Daoy (cell line): ENCODE data around the gene KCNAB2. TPM values are rescaled to one million over a fixed set of nuclear protein-coding genes. Genes with fewer than 3 reads are reported as not detected.
A peak's percentile ranks its signal among the peaks of the same experiment; 100 is the strongest.
"Not testable (repeated sequence)": the region's sequence is repeated elsewhere in the genome, so short reads cannot be mapped to it uniquely, and the experiment has no call there.

Experiments used
- DNase-seq: peaks from one replicate; pipeline ENCODE4 v3.0.0-alpha.2; 2015; ENCODE audit warnings: low read depth
- total RNA-seq: library from RNA; depleted of rRNA; stranded (reverse); fragments of >200 nt; shearing (Covaris generic); gene quantifications from 2 replicates; pipeline ENCODE4 v1.2.3, GENCODE V29; 2014

Gene KCNAB2
- total RNA-seq, 1 experiment from 2014 or later, result 8.3 TPM

- no peak for DNase-seq
Observed at GRCh38 chr1:6054596-6054995, 8.9 kb downstream of the KCNAB2 start.

DNA sequence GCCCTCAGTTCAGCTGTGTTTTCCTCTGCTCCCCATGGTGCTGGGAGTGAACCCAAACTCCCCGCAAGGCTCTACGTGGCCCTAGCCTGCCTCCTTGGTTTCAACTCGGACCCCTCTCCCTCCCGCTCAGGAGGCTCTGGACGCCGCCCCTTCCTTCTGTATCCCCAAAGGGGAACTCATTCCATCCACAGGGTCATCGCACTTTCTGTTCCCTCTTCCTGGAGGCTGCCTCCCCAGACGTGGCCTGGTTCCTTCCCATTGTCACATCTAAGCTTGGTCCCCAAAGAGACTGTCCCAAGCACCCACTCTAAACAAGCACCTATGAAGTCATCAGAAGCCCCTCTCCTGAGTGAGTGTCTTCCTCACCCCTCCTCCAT is 10.9 kb downstream of the KCNAB2 start:
- DNase-seq, result no peak

DNA sequence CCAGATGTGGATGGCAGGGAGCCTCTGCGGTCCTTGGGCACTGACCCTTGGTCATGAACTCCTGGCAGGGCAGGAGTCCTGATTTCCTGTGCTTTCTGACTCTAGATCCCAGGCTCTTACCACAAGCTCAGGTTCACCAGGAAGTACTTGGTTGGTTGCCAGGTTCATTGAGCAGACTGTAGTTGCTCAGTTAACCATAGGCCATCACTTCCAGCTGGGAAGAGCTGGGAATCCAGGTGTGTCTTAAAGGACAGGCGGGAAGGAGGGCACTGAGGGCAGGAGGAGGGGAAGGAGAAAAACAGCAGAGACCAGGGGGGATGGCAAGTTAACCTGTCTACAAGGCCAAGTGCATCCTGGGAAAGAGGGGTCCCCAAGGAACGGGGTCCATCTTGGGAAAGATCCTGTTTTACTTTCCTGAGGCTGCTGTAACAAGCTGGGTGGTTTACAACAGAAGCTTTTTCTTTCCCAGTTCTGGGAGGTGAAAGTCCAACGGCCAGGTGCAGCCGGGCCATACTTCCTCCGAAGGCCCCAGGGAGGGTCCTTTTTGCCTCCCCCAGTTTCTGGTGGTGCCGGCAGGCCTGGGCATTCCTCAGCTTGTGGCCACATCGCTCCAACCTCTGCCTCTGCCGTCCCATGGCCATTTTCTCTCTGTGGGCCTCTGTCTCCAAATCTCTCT is 11.6 kb downstream of the KCNAB2 start:
- no peak for DNase-seq

- peak; percentile 59 for DNase-seq
Observed at GRCh38 chr1:6059866-6060265, 14.2 kb downstream of the KCNAB2 start.

DNA sequence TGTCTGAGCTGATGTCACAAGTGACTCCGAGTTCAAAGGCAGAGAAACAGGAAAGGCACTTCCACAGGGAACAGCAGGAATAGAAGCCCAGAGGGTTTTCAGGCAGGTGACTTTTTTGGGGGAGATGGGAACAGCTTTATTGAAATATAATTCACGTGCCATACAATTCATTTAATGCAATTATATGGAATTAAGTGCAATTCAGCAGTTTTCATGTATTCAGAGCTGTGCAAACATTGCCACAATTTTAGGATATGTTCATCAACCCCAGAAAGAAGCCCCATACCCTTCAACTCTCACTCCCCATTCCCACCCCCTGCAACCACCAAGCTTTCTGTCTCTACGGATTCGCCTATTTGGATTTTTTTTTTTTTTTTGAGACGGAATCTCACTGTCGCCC is 17.0 kb downstream of the KCNAB2 start:
- DNase-seq, result no peak

- not testable (repeated sequence) for DNase-seq
Observed at GRCh38 chr1:6063532-6064053, 17.9 kb downstream of the KCNAB2 start.

DNA sequence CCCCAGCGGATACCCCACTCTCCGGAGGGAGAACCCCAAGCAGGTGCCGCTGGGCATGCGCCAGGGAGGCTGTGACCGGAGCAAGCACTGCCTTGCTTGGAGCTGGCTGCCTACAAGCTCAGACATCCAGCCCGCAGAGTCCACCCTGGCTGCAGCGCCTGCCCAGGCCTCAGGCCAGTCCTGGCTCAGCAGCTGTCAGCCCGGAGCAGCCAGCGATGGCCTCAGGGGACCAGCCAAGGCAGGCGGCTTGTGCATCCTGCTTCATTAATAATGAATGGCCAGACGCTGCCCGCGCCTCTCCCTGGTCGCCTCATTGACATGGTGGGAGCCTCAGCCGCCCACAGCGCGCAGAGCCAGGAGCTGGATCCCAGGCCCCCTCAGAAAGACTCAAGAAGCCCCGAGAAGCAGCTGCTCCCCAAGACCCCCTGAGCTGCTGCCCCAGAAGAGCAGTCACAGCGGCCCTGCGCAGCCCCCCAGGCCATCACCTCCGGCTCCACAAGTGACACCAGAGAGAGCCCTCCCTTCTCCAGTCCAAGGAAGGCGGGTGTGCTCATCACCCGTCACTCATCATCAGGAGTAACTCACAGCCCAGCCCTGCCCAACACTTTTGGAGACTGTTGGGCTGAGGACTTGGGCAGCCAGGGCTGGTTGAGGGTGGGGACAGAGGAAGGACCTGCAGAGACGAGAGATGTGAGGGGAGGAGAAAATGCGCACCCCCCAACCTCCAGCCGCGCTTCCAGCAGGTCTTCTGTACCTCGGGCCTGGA is 19.6 kb downstream of the KCNAB2 start:
- DNase-seq, result no peak

- no peak for DNase-seq
Observed at GRCh38 chr1:6066680-6067079, 21.0 kb downstream of the KCNAB2 start.

- DNase-seq, result no peak
Observed at GRCh38 chr1:6068073-6068472, 22.4 kb downstream of the KCNAB2 start.

DNA sequence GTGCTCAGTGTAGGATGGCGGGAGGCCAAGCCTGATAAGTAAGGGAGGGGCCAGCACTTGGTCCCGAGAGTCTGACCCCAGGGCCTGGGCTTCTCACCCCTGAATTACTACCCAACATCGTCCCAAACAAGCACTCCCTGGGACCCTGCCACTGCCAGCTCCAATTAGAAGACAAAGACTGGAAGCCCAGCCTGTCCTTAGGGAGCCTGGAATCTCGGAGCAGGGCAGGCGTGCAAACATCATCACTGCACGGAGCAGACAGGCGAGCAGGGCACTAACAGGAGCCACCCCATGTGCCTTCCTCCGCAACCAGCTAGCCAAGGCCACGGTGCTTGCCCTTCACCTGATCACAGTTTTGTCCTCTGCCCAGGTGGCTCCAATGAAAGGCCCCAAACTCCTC is 23.2 kb downstream of the KCNAB2 start:
- DNase-seq, result no peak

DNA sequence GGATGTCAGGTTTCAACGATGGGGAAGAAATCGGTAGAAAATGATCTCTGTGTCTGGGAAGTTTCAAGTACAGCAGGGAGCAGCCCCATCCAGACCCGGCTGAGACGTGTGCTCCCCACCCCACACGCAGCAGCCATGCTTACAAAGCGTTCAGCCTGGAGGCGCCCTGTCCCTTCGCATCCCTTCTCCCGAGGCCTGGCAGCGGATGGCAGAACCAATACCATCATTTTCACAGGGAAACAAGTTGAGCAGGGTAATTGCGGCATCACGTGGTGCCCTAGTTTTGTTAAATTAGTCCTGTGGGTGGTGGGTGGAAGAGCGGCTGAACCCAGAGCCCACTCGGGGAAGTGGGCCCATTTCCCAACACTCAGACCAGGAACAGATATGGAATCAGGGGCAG is 23.9 kb downstream of the KCNAB2 start:
- DNase-seq, result no peak

DNA sequence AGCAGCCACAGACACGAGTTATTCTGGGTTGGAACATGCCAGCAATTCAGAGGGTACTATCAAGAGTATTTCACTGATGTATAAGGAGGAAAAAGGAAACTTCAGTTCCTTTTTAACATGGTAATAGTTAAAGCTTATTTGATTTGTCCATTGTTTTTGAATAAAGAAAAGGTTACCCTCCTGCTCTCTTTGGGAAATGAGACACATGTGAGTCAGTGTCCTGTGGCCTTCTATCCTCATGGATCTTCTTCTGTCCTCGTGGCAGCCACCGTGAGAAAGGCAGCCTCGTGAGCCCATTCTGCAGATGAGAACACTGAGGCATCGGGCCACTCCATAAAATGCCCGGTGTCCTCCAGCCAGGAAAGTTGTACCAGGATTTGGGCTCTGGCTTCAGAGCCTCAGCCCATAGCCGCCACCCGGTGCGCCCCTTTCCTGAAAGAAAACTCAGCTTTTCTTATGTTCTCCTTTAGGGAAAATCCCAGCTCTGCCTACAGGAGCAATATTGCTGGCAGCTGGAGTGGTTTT is 24.8 kb downstream of the KCNAB2 start:
- DNase-seq, result no peak

DNA sequence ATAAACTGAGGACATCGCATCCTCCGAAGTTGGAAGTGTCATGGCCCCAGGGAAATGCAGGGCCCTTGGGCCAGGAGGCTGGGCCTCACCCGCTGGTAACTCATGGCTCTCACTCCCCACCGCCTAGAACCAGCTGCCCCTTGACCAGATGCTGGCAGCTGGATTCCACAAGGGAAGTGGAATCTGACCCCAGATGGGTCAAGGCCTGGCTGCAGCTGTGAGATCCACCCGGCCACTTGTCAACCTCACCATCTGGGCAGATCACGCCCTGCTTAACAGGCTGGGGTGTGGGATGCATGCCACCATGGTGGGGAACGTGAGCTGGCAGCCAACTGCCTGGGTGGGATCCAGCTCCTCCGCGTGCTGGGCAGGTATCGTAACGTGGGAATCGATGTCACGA is 25.5 kb downstream of the KCNAB2 start:
- no peak for DNase-seq

- no peak for DNase-seq
Observed at GRCh38 chr1:6072774-6073479, 27.2 kb downstream of the KCNAB2 start.

- DNase-seq, result no peak
Observed at GRCh38 chr1:6073480-6074053, 27.9 kb downstream of the KCNAB2 start.

GRCh38 chr1:6074192-6074901 is 28.7 kb downstream of the KCNAB2 start:
- DNase-seq, result no peak

DNA sequence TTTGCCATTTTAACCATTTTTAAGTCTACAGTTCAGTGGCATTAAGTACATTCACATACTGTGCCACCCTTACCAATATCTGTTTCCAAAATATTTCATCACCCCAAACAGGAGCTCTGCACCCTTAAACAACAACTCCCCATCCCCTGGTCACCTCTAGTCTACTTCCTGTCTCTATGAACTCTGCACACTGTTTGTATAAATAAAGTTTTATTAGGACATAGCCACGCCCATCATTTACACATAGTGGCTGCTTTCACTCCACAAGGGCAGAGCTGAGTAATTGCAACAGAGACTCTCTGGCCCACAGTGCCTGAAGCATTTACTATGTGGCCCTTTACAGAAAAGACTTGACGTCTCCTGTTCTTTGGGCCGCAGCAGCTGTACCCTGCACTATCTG is 30.1 kb downstream of the KCNAB2 start:
- peak; percentile 27 for DNase-seq

DNA sequence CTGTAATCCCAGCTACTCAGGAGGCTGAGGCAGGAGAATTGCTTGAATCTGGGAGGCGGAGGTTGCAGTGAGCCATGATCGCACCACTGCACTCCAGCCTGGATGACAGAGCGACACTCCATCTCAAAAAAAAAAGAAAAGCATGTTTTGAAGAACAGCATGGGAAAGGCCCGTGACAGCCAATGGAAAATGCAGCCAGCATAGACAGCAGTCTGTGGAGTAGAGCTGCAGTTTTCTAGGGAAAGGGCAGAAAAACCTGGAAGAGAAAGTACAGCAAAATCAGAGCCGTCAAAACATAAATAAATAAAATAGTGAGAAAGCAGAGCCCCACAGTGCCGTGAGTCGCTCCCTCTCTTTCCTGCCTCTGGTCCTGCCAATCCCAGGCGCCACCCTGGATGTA is 31.4 kb downstream of the KCNAB2 start:
- not testable (repeated sequence) for DNase-seq

DNA sequence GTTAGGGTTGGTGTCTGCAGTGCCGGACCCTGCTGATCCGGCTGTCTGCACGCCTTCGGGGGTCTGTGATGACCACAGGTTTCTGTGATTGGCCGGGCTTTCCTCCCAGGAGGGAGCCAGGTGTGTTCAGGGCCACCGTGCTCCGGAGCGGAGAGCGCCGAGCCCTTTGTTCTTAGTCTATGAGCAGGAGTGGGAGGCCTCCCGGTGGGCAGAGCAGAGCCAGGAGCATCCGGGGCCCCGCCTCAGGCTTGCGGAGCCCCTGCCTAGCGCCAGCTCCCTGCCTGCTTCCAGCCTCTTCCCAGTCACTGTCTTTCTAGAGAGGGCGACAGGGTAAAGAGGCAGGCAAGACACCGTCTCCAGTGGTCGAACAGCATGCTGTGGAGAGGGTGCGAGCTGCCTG is 31.8 kb downstream of the KCNAB2 start:
- no peak for DNase-seq

- no peak for DNase-seq
Observed at GRCh38 chr1:6077919-6078318, 32.2 kb downstream of the KCNAB2 start.

DNA sequence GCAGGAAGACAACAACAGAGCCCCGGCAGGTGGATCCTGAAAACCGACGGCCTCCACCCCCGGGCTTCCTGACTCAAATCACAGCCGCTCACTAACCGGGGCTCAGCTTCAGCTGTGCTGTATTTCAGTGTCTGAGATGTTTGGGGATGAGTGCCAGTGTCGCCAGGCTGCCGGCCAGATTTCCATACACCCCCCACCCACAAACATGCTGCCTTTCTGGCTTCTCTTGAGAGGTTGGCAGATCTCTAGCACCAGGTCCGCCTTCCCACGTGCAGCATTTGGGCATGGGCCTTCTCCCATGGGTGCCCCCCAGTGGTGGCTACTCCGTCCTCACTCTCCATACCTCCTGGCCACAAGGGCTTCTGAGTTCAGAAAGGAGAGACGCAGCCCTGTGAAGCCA is 34.8 kb downstream of the KCNAB2 start:
- peak; percentile 33 for DNase-seq
